GM12891 (cell line): ENCODE data around the gene PFN2.

ENCODE experiments used
- POLR2A ChIP-seq: IDR thresholded peaks from 2 replicates; pipeline ENCODE4 v1.6.1; 2011; ENCODE audit warnings: low read depth, low read length, control low read depth
- POLR2AphosphoS5 ChIP-seq: IDR thresholded peaks from 2 replicates; pipeline ENCODE4 v1.6.1; 2011; ENCODE audit warnings: low read depth, low read length, control low read depth
- POU2F2 ChIP-seq: IDR thresholded peaks from 2 replicates; pipeline ENCODE4 v1.6.1; 2011; ENCODE audit warnings: low read depth, mild to moderate bottlenecking, control low read depth, low read length, moderate library complexity
- SPI1 ChIP-seq: IDR thresholded peaks from 2 replicates; pipeline ENCODE4 v1.6.1; 2011; ENCODE audit warnings: low read depth, low read length, control low read depth
- TAF1 ChIP-seq: IDR thresholded peaks from 2 replicates; pipeline ENCODE4 v1.6.1; 2011; ENCODE audit warnings: low read depth, low read length, control low read depth

DNA sequence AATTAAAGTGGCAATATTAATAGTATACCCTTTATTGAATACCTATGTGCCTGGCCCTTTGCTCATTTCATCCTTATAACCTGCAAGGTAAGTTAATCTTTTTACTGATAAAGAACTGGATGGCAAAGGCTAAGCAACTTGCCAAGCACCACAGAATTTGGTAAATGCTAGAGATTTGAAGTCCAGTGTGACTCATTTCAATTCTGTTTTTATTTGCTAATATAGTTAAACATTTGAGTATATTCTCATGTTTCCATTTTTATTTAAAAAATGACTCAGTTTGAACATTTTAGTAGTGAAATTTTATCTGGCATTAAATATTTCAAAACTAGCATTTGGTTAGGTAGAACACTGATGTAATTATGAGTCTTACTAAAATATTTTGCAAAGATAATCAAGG, 11.3 kb downstream of the PFN2 start:
- no peak for TF ChIP-seq POLR2A
- no peak for TF ChIP-seq TAF1
- no peak for TF ChIP-seq POLR2AphosphoS5
- no peak for TF ChIP-seq POU2F2
- TF ChIP-seq SPI1, result no peak
